ENCODE results near the gene GRID1. TPM values are rescaled to one million over a fixed set of nuclear protein-coding genes. Genes with fewer than 3 reads are reported as not detected.

GRID1 gene
- total RNA-seq, 2 donors from 2014 or later, result not detected

DNA sequence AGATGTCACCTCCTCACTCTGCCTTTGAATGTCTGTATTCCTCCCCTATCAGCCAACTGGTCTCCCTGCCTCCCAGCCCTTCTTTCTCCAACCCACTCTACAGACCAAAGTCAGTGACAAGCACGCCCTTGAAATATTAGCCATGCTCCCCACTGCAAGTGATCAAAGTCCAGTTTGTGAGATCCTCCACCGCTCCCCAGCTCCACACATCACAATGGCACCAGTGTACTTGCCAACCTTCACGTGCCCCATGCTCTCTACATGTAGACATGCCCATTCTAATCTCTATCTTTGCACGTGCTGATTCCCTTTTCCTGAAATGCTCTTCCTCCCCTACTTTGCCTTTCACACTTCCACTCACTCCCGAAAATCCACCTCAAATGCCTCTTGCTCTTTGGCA, 150.9 kb downstream of the GRID1 start:
- no peak overlapping the region for H3K27ac Mint-ChIP-seq
- no peaks in the 10 kb centered on the region for H3K4me1 Mint-ChIP-seq (ENCODE audit: low read depth in 2 of 2)
- ATAC-seq (no peak), DNase-seq (ENCODE audit: low spot score) (no peak)
- no peaks in the 10 kb centered on the region for H3K36me3 Mint-ChIP-seq
- H3K4me3 Mint-ChIP-seq, result no peak overlapping the region
- no peaks in the 10 kb centered on the region for H3K9me3 Mint-ChIP-seq
- peaks cover 0 to 7% of the 10 kb centered on the region in 2 donors for H3K27me3 Mint-ChIP-seq

DNA sequence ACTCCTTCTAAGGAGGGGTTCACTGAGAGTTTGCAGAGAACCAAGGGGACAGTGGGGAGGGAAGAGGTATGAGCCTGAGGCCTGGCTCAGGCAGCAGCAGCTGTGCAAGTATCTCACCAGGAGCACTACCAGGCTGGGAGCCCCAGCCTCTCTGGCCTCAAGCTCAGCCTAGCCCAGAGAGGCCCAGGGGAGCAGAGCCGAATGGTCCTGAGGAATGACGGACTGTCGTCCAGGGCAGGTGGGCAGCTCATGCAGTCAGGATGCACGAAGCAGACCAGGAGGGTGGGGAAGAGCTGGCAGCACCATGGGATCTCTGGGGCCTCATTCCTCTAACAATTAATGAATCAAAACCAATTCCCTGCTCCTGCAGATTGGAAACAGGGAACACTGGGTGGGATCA, 151.5 kb downstream of the GRID1 start:
- Mint-ChIP-seq H3K4me3 (no peak overlapping the region), H3K27me3 (peaks cover 0 to 7% of the 10 kb centered on the region in 2 donors), H3K9me3 (no peaks in the 10 kb centered on the region), H3K27ac (no peak overlapping the region), H3K36me3 (no peaks in the 10 kb centered on the region), H3K4me1 (ENCODE audit: low read depth in 2 of 2) (no peaks in the 10 kb centered on the region)
- no peak for DNase-seq (ENCODE audit: low spot score)
- ATAC-seq, result no peak

GRCh38 chr10:86213148-86213547, 153.4 kb downstream of the GRID1 start:
- DNase-seq (ENCODE audit: low spot score), result no peak
- H3K4me1 Mint-ChIP-seq (ENCODE audit: low read depth in 2 of 2), result no peaks in the 10 kb centered on the region
- ATAC-seq, result no peak
- H3K4me3 Mint-ChIP-seq, result no peak overlapping the region
- H3K36me3 Mint-ChIP-seq, result no peaks in the 10 kb centered on the region
- H3K27ac Mint-ChIP-seq, result no peak overlapping the region
- peaks cover 3 to 7% of the 10 kb centered on the region in 2 donors for H3K27me3 Mint-ChIP-seq
- no peaks in the 10 kb centered on the region for H3K9me3 Mint-ChIP-seq

DNA sequence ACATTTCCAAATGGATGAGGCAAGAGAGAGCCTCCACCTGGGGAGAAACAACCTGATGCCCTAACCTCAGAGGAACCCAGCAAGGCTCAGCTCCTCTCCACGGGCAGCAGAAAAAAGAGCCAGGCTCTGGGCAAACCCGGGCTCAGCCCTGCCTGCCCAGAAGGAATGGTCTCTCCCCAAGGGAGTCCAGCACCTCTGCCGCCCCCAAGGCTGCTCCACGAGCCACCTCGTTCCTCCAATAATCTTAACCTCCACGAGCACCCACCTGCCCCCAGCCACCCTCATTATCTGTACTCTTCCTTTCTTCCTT, 154.2 kb downstream of the GRID1 start:
- no peak overlapping the region for H3K4me3 Mint-ChIP-seq
- H3K9me3 Mint-ChIP-seq, result no peaks in the 10 kb centered on the region
- ATAC-seq (no peak), DNase-seq (ENCODE audit: low spot score) (no peak)
- peaks cover 3 to 7% of the 10 kb centered on the region in 2 donors for H3K27me3 Mint-ChIP-seq
- H3K4me1 Mint-ChIP-seq (ENCODE audit: low read depth in 2 of 2), result no peaks in the 10 kb centered on the region
- H3K36me3 Mint-ChIP-seq, result no peaks in the 10 kb centered on the region
- H3K27ac Mint-ChIP-seq, result no peak overlapping the region

DNA sequence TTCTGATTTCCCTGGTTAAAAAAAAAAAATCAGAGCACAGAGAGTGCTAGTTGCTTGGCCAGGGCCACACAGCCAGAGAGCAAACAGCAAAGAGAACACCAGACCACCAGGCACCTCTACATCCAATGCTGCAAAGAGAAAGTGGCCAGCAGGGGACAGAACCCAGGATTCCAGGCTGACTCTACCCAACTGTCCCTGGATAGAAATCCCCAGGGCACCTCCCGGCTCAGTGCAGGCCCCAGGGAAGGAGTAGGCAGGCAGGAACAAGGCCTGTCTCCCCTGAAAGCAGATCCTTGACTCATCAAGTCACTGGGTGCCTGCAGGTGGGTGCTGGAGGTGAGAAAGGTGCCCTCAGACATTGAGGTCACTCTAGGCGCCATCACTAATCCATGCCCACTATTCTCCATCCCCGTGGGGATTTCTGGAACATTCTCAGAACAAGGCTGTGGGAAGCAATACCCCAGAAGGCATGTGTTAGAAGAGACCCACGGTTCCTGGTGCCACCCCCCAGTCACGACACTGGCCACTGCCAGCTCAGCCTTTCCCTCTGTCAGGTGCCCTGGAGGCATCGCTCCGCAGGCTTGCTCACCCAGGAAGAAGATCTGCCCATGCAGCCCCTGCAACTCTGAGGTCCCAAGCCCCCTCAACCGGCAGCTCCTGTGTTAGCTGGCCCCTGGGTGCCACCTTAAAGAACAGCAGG, 154.8 kb downstream of the GRID1 start:
- Mint-ChIP-seq H3K27ac (no peak overlapping the region), H3K9me3 (no peaks in the 10 kb centered on the region), H3K36me3 (no peaks in the 10 kb centered on the region), H3K4me1 (ENCODE audit: low read depth in 2 of 2) (no peaks in the 10 kb centered on the region), H3K27me3 (peaks cover 5 to 7% of the 10 kb centered on the region in 2 donors), H3K4me3 (no peak overlapping the region)
- ATAC-seq (no peak), DNase-seq (ENCODE audit: low spot score) (no peak)

DNA sequence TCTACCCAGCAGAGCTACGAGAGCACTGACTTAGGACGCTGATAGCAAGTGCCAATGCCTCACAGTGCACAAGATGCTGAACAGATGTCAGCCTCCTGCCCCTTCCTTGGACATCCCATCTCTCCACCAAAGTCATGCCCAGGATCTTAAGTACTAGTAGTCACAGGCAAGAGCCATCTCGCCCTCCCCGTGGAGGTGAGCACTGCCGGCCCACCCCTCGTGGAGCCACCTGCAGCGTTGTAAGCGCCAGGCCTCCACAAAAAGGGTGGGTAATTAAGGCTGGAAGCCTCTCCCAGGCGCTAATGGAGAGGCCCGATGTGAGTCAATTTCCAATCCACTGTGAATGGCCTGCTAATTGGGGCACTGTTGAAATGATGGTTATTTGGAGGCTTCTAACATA, 156.2 kb downstream of the GRID1 start:
- H3K9me3 Mint-ChIP-seq, result no peaks in the 10 kb centered on the region
- no peak overlapping the region for H3K4me3 Mint-ChIP-seq
- no peaks in the 10 kb centered on the region for H3K4me1 Mint-ChIP-seq (ENCODE audit: low read depth in 2 of 2)
- ATAC-seq, result no peak
- DNase-seq (ENCODE audit: low spot score), result no peak
- no peaks in the 10 kb centered on the region for H3K36me3 Mint-ChIP-seq
- peaks cover 0 to 5% of the 10 kb centered on the region in 2 donors for H3K27me3 Mint-ChIP-seq
- H3K27ac Mint-ChIP-seq, result no peak overlapping the region

- ATAC-seq (no peak), DNase-seq (ENCODE audit: low spot score) (no peak)
- H3K4me1 Mint-ChIP-seq (ENCODE audit: low read depth in 2 of 2), result no peaks in the 10 kb centered on the region
- H3K27ac Mint-ChIP-seq, result no peak overlapping the region
- H3K9me3 Mint-ChIP-seq, result no peaks in the 10 kb centered on the region
- H3K36me3 Mint-ChIP-seq, result no peaks in the 10 kb centered on the region
- peaks cover 0 to 5% of the 10 kb centered on the region in 2 donors for H3K27me3 Mint-ChIP-seq
- H3K4me3 Mint-ChIP-seq, result no peak overlapping the region
Measured at GRCh38 chr10:86209726-86210125, 156.9 kb downstream of the GRID1 start.

- DNase-seq (ENCODE audit: low spot score), result no peak
- no peaks in the 10 kb centered on the region for H3K4me1 Mint-ChIP-seq (ENCODE audit: low read depth in 2 of 2)
- no peak for ATAC-seq
- no peaks in the 10 kb centered on the region for H3K36me3 Mint-ChIP-seq
- peaks cover 0 to 5% of the 10 kb centered on the region in 2 donors for H3K27me3 Mint-ChIP-seq
- H3K27ac Mint-ChIP-seq, result no peak overlapping the region
- H3K4me3 Mint-ChIP-seq, result no peak overlapping the region
- no peaks in the 10 kb centered on the region for H3K9me3 Mint-ChIP-seq
Measured at GRCh38 chr10:86207226-86207625, 159.4 kb downstream of the GRID1 start.

DNA sequence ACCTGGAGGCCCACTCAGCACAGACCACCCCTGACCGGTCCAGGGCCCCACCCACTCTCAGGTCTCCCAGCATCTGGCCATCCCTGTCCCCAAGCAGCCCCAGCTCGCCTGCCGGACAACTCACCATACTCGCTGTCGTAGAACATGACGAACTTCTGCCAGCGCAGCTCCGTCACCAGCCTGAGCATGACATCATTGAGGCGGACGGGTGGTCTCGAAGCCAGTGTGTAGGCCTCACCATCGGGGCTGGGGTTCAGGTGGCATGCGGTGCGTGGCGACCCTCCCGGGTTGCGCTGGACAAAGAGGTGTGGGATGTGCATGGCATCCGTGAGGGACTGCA, 160.4 kb downstream of the GRID1 start:
- no peaks in the 10 kb centered on the region for H3K36me3 Mint-ChIP-seq
- H3K4me1 Mint-ChIP-seq (ENCODE audit: low read depth in 2 of 2), result no peaks in the 10 kb centered on the region
- H3K27ac Mint-ChIP-seq, result no peak overlapping the region
- DNase-seq (ENCODE audit: low spot score), result no peak
- no peak for ATAC-seq
- H3K4me3 Mint-ChIP-seq, result no peak overlapping the region
- no peaks in the 10 kb centered on the region for H3K9me3 Mint-ChIP-seq
- peaks cover 0 to 5% of the 10 kb centered on the region in 2 donors for H3K27me3 Mint-ChIP-seq

DNA sequence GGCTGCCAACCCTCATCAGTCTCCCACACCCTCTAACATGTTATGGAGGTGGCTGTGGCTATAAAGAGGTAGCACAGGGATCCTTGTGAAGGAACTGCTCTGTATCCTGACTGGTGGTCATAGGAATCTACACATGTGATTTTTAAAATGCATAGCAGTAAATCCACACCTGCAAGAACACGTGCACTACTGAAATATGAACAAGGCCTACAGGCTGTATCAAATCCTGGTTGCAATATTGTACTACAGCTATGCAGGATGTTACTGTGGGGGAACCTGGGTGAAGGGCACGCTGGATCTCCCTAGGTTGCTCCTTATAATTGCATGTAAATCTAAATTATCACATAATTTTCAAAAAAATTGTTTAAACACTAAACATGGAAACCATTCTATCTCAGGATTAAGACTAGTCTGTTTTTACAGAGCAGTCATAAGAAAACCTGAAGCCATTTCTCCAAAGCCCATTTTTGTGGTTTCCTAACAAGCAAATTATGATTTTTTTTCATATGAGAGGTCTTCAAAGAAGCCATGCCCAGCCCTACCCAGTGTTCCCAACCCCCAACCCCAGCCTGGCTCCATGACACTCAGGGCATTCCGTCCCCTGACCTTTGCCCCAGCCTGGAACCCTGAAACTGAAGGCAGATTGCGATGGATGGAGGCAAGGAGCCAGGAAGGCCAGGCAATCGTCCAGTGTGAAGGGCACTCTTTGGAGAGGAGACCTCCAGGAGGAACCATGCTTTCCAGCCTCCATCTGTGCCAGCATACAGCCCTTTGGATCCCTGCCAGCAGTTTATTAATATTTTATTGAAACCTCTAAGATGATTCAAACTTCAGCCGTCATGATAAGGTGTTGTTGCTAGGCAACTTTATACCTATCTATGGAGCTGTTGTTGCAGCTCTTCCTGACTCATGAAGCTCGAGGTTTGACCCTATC, 161.0 kb downstream of the GRID1 start:
- peaks cover 0 to 5% of the 10 kb centered on the region in 2 donors for H3K27me3 Mint-ChIP-seq
- H3K27ac Mint-ChIP-seq, result no peak overlapping the region
- no peak for ATAC-seq
- no peaks in the 10 kb centered on the region for H3K9me3 Mint-ChIP-seq
- no peak overlapping the region for H3K4me3 Mint-ChIP-seq
- DNase-seq (ENCODE audit: low spot score), result no peak
- no peaks in the 10 kb centered on the region for H3K4me1 Mint-ChIP-seq (ENCODE audit: low read depth in 2 of 2)
- H3K36me3 Mint-ChIP-seq, result no peaks in the 10 kb centered on the region

DNA sequence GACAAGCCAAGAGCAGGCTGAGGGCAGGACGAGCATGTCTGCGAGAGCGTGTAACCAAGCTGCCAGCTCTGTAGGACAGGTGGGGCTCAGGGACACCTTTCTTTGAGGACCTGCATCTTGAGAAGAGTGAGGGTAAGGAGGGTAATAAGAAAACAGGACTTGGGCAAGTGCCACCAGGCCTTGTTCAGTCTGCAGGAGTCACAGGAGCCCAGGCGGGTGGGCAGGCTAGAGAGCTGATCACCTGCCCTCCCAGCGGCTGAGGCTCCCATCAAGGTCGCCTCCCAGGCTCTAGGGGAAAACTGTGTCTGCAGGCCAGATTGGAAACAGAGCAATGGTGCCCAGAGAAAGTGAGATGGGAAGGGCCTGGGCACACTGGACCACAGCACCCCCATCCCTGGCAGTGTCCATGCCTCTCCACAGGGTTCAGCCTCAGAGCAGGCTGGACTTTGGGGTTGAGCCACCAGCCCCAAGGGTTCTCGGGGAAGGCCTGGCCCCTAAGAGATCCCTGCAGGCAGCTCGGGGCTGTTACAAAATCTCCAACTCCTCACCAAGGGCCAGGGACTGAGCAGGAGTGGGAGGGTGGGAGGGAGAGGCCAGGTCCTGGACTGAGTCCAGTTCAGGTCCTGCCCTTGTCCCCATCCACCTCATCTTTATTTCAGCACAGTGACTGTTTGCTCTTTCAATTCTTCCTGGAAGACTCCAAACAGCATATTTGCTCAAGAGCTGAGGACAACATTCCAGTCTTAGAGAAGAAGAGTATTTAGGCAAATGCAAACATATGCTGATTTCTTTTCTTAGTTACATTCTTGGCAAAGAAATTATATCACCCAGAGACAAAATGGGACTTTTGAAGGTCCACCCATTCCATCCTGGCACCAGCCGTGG, 161.9 kb downstream of the GRID1 start:
- H3K4me1 Mint-ChIP-seq (ENCODE audit: low read depth in 2 of 2), result no peaks in the 10 kb centered on the region
- H3K9me3 Mint-ChIP-seq, result no peaks in the 10 kb centered on the region
- H3K4me3 Mint-ChIP-seq, result no peak overlapping the region
- H3K27me3 Mint-ChIP-seq, result peaks cover 2 to 8% of the 10 kb centered on the region in 2 donors
- H3K36me3 Mint-ChIP-seq, result no peaks in the 10 kb centered on the region
- no peak for ATAC-seq
- H3K27ac Mint-ChIP-seq, result no peak overlapping the region
- DNase-seq (ENCODE audit: low spot score), result no peak

DNA sequence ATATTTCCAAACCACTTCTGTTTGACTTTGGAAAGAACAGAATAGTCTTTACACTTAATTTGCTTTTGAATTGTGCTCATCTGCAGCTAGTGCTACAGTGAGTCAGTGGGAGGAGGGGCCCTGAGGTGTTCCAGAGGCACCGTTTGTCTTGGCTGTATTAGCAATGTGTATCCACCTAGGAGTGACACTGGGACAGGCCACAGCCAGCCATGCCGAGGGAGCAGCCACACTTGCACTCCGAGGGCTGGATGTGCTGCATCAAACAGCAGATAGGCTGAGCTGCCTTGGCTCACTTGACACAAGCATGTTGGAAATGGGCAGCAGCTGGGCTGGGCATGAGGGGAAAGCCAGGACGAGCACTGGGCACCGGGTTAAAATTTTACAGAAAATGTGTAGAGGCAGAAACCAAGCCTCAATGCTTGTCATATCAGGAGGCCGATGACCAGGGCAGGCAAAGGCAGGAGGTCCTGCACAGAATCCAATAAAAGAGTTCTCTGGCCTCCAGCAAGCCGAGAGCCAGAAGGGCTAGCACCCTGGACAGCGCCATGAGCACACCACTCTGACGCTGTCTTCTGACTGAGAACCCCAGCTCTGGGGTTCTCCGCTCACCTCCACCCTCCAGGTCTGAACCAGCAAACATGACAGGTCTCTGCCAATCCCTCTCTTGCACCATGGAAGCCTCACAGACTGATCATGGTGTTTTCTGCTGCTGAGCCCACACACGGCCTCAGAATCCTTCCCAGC, 163.3 kb downstream of the GRID1 start:
- H3K4me3 Mint-ChIP-seq, result no peak overlapping the region
- H3K9me3 Mint-ChIP-seq, result no peaks in the 10 kb centered on the region
- ATAC-seq (no peak), DNase-seq (ENCODE audit: low spot score) (no peak)
- H3K36me3 Mint-ChIP-seq, result no peaks in the 10 kb centered on the region
- no peak overlapping the region for H3K27ac Mint-ChIP-seq
- peaks cover 2 to 8% of the 10 kb centered on the region in 2 donors for H3K27me3 Mint-ChIP-seq
- no peaks in the 10 kb centered on the region for H3K4me1 Mint-ChIP-seq (ENCODE audit: low read depth in 2 of 2)

DNA sequence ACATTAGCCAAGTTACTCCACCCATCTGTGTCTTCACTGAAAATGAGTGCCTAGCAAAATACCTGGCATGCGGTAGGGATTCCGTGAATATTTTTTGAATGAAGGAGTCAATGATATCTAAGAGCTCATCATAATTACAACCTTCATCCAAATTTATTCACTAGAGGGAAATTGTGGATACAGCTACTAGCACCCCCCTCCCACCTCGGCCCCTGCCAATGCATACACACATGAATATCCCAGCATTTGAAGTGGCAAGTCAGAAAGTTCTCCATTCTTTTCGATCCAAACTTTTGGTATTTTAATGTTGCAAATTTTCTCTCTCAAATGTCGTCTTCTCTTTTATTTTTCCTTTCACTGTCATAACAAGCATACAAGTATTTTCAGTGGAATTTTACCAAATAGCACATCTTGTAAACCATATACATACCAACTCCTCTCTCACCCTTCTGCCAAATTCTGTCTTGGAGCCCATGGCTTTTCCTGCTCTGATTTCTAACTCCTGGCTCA, 164.3 kb downstream of the GRID1 start:
- no peaks in the 10 kb centered on the region for H3K4me1 Mint-ChIP-seq (ENCODE audit: low read depth in 2 of 2)
- no peak overlapping the region for H3K4me3 Mint-ChIP-seq
- ATAC-seq, result no peak
- no peak overlapping the region for H3K27ac Mint-ChIP-seq
- DNase-seq (ENCODE audit: low spot score), result no peak
- H3K36me3 Mint-ChIP-seq, result no peaks in the 10 kb centered on the region
- no peaks in the 10 kb centered on the region for H3K9me3 Mint-ChIP-seq
- peaks cover 1 to 8% of the 10 kb centered on the region in 2 donors for H3K27me3 Mint-ChIP-seq
